IMR-90 (cell line): ENCODE data around the gene REXO1. TPM values are rescaled to one million over a fixed set of nuclear protein-coding genes. Genes with fewer than 3 reads are reported as not detected.
A peak's percentile ranks its signal among the peaks of the same experiment; 100 is the strongest.

Experiments used
- ATAC-seq: fragments of 200-7000 bp; cut with Tn5 transposase; 2 replicates; pipeline ENCODE4 v1.9.1; 2020; ENCODE audit warnings: low read depth, mild to moderate bottlenecking, moderate library complexity
- BruUV-seq: library from RNA; stranded (reverse); fragments of 400-500 nt; replicated peaks from 2 replicates; lab custom pipeline; 2021; lab: Mats Ljungman, UMichigan
- CTCF ChIA-PET: fragments of 300-600 bp; formaldehyde crosslinking; extraction: SDS; loops from one replicate; lab custom pipeline; 2021; ENCODE audit warnings: antibody characterized with exemption; lab: Yijun Ruan, JAX
- POLR2A ChIA-PET: fragments of 300-600 bp; sonication (Branson Sonifier 250); formaldehyde crosslinking; loops from one replicate; lab custom pipeline; 2022; ENCODE audit warnings: antibody characterized with exemption; ENCODE audit not compliant: unreplicated experiment; lab: Charles Lee
- DNase-seq: peaks from one replicate; pipeline ENCODE4 v3.0.0; 2013
- H2AFZ ChIP-seq: replicated peaks from 2 replicates; pipeline ENCODE3; 2013; ENCODE audit warnings: low read length, mild to moderate bottlenecking; ENCODE audit not compliant: poor library complexity
- H2AK5ac ChIP-seq: 2 replicates; pipeline ENCODE4 v1.6.1; 2013; ENCODE audit warnings: low read depth, low read length, inconsistent platforms
- H2AK9ac ChIP-seq: replicated peaks from 2 replicates; pipeline ENCODE3; 2013; ENCODE audit warnings: mild to moderate bottlenecking, low read depth, low read length, moderate library complexity; ENCODE audit not compliant: poor library complexity
- H2BK120ac ChIP-seq: 2 replicates; pipeline ENCODE4 v1.6.1; 2013; ENCODE audit warnings: low read depth, low read length, inconsistent platforms
- H2BK15ac ChIP-seq: 3 replicates; pipeline ENCODE4 v1.6.1; 2013; ENCODE audit warnings: low read depth, low read length, inconsistent platforms
- H2BK20ac ChIP-seq: 2 replicates; pipeline ENCODE4 v1.6.1; 2013; ENCODE audit warnings: low read depth, mild to moderate bottlenecking, inconsistent platforms, low read length, moderate library complexity
- H2BK5ac ChIP-seq: 2 replicates; pipeline ENCODE4 v1.6.1; 2013; ENCODE audit warnings: mild to moderate bottlenecking, low read depth, low read length, inconsistent platforms; ENCODE audit not compliant: poor library complexity, severe bottlenecking
- H3K14ac ChIP-seq: replicated peaks from 2 replicates; pipeline ENCODE4 v1.6.1; 2013; ENCODE audit warnings: low read depth, low read length, inconsistent platforms
- H3K18ac ChIP-seq: 2 replicates; pipeline ENCODE4 v1.6.1; 2013; ENCODE audit warnings: low read depth, low read length, control low read depth
- H3K23ac ChIP-seq: 2 replicates; pipeline ENCODE4 v1.6.1; 2013; ENCODE audit warnings: low read depth, low read length, inconsistent platforms
- H3K27ac ChIP-seq: 2 replicates; pipeline ENCODE4 v1.5.1; 2013; ENCODE audit warnings: mild to moderate bottlenecking, control low read depth, low read length; ENCODE audit not compliant: insufficient read depth
- H3K27me3 ChIP-seq: 2 replicates; pipeline ENCODE4 v1.6.1; 2013; ENCODE audit warnings: low read length; ENCODE audit not compliant: control insufficient read depth, insufficient read depth
- H3K36me3 ChIP-seq: 2 replicates; pipeline ENCODE4 v1.6.1; 2013; ENCODE audit warnings: low read length, mixed read lengths; ENCODE audit not compliant: control insufficient read depth, insufficient read depth
- H3K4ac ChIP-seq: 2 replicates; pipeline ENCODE4 v1.6.1; 2013; ENCODE audit warnings: low read depth, low read length, inconsistent platforms
- H3K4me1 ChIP-seq: 2 replicates; pipeline ENCODE4 v1.6.1; 2013; ENCODE audit warnings: low read length, mixed read lengths; ENCODE audit not compliant: control insufficient read depth, insufficient read depth
- H3K4me2 ChIP-seq: 2 replicates; pipeline ENCODE4 v1.6.1; 2013; ENCODE audit warnings: low read depth, mild to moderate bottlenecking, control low read depth, low read length, moderate library complexity
- H3K4me3 ChIP-seq: 2 replicates; pipeline ENCODE4 v1.5.1; 2013; ENCODE audit warnings: low read depth, mild to moderate bottlenecking, control low read depth, low read length, moderate library complexity; ENCODE audit not compliant: insufficient read depth
- H3K56ac ChIP-seq: 2 replicates; pipeline ENCODE4 v1.6.1; 2013; ENCODE audit warnings: low read length, inconsistent platforms; ENCODE audit not compliant: insufficient read depth; ENCODE audit errors: extremely low read depth
- H3K79me1 ChIP-seq, 2 experiments: 2 replicates each; pipeline ENCODE4 v1.6.1; 2013; ENCODE audit warnings: low read length in 2 of 2, inconsistent platforms in 1 of 2, low read depth in 1 of 2
- H3K9ac ChIP-seq: 2 replicates; pipeline ENCODE4 v1.6.1; 2013; ENCODE audit warnings: low read depth, low read length, control low read depth
- H3K9me1 ChIP-seq: 2 replicates; pipeline ENCODE4 v1.6.1; 2013; ENCODE audit warnings: low read length, inconsistent platforms; ENCODE audit not compliant: insufficient read depth
- H3K9me3 ChIP-seq: 2 replicates; pipeline ENCODE4 v1.6.1; 2013; ENCODE audit warnings: low read length; ENCODE audit not compliant: control insufficient read depth, insufficient read depth
- H4K20me1 ChIP-seq: 2 replicates; pipeline ENCODE4 v1.6.1; 2013; ENCODE audit warnings: low read length, inconsistent platforms; ENCODE audit not compliant: insufficient read depth
- H4K5ac ChIP-seq: 2 replicates; pipeline ENCODE4 v1.6.1; 2013; ENCODE audit warnings: mild to moderate bottlenecking, low read depth, low read length, control low read depth
- H4K8ac ChIP-seq, 2 experiments: 2 replicates each; pipeline ENCODE4 v1.6.1; 2013; ENCODE audit warnings: low read depth in 2 of 2, low read length in 2 of 2, control low read depth in 1 of 2, inconsistent platforms in 1 of 2
- H4K91ac ChIP-seq: 2 replicates; pipeline ENCODE4 v1.6.1; 2013; ENCODE audit warnings: low read depth, low read length, inconsistent platforms; ENCODE audit not compliant: insufficient read depth
- CEBPB ChIP-seq: IDR thresholded peaks from 2 replicates; pipeline ENCODE4 v1.6.1; 2012; ENCODE audit warnings: low read depth, low read length, improper control_type of control experiment
- USF2 ChIP-seq: fragments of 150-350 bp; IDR thresholded peaks from 2 replicates; pipeline ENCODE4 v1.6.1; 2017; ENCODE audit warnings: mild to moderate bottlenecking, antibody characterized with exemption, low read length, low read depth
- WGBS, 2 experiments: methylation state at CpG; one replicate each; pipeline versions ENCODE4 v1.1.5 to v1.1.7; 2013; ENCODE audit warnings: missing lambda C conversion rate in 2 of 2; ENCODE audit not compliant: insufficient read length in 1 of 2; ENCODE audit errors: extremely low coverage in 2 of 2; 5-methylcytosine and 5-hydroxymethylcytosine counted together
- dilution Hi-C: fragments of 300-500 bp; cut with HindIII; formaldehyde crosslinking; loops from one replicate; pipeline ENCODE4 v1.14.3; 2018; ENCODE audit warnings: low sequenced_read_pairs; ENCODE audit not compliant: unreplicated experiment
- in situ Hi-C: fragments of 300-500 bp; cut with MboI; formaldehyde crosslinking; loops from 3 replicates; pipeline ENCODE4 v1.14.3; 2019; ENCODE audit warnings: low sequenced_read_pairs, inconsistent platforms, mixed read lengths
- intact Hi-C: fragments of 100-400 bp; cut with micrococcal nuclease; formaldehyde crosslinking; loops from 2 replicates; pipeline ENCODE4 v1.10.0; 2022
- polyA plus RNA-seq, 3 experiments: library from polyadenylated mRNA; depleted of rRNA; stranded (reverse); fragments of >200 nt; gene quantifications; 2 replicates each; pipeline ENCODE4 v1.2.3, GENCODE V29; 2012; ENCODE audit warnings: low replicate concordance in 1 of 3
- total RNA-seq: library from RNA; depleted of rRNA; stranded (reverse); fragments of >200 nt; gene quantifications from 2 replicates; pipeline ENCODE4 v1.2.3, GENCODE V29; 2012

Gene REXO1
- total and polyA plus RNA-seq, 2 of the 4 experiments (the other 2 are of a cell fraction) = 1.4 to 63.7 TPM

GRCh38 chr19:1830568-1830967, 17.7 kb downstream of the REXO1 start:
- Histone ChIP-seq H2BK5ac (no peak overlapping the region), H3K4ac (no peak overlapping the region)
- 89% methylated on average over 3 of the region's 15 CpGs; no CpG with 5 or more reads in 1 of the 2 experiments for WGBS, 2 experiments

More at GRCh38 chr19:1830568-1830967, 17.7 kb downstream of the REXO1 start:
- no TSS peak for BruUV-seq
- dilution Hi-C loops (no loop called here), in situ Hi-C loops (no loop called here), intact Hi-C loops (no loop called here)
- H3K4me1 ChIP-seq = peaks cover 4% of the 10 kb centered on the region; the same call in 1 of the 2 replicates
- H3K4me2 ChIP-seq = no peak overlapping the region
- H2BK120ac ChIP-seq = no peak overlapping the region
- no peak for DNase-seq
- no peak overlapping the region for H3K9ac ChIP-seq
- H3K23ac ChIP-seq = no peak overlapping the region
- no peak overlapping the region for H3K18ac ChIP-seq
- peaks cover 10% of the 10 kb centered on the region; the same call in 1 of the 2 replicates for H3K36me3 ChIP-seq
- no peak overlapping the region for H3K56ac ChIP-seq
- ATAC-seq = no peak
- H4K20me1 ChIP-seq = peaks cover 65% of the 10 kb centered on the region
- no peaks in the 10 kb centered on the region for H3K9me3 ChIP-seq
- no peaks in the 10 kb centered on the region for H3K9me1 ChIP-seq
- no peak overlapping the region for H4K91ac ChIP-seq
- no peak overlapping the region for H2AK9ac ChIP-seq
- H4K8ac ChIP-seq = no peak overlapping the region
- ChIA-PET POLR2A (no interaction called here), CTCF (no interaction called here)
- TF ChIP-seq CEBPB (peak; percentile 60; the same call in 1 of the 2 replicates), USF2 (no peak)
- no peak overlapping the region for H3K14ac ChIP-seq
- no peaks in the 10 kb centered on the region for H3K27me3 ChIP-seq
- no peak overlapping the region for H2BK20ac ChIP-seq
- peaks cover 14 to 59% of the 10 kb centered on the region in 2 experiments for H3K79me1 ChIP-seq
- no peak overlapping the region for H2BK15ac ChIP-seq
- H3K27ac ChIP-seq = no peak overlapping the region
- H4K5ac ChIP-seq = no peak overlapping the region
- no peak overlapping the region for H2AFZ ChIP-seq
- H2AK5ac ChIP-seq = no peak overlapping the region
- H3K4me3 ChIP-seq = no peak overlapping the region
